ENCODE measurements around the gene TTC3. TPM values are rescaled to one million over a fixed set of nuclear protein-coding genes. Genes with fewer than 3 reads are reported as not detected.
A peak's percentile ranks its signal among the peaks of the same experiment; 100 is the strongest.

The TTC3 gene
- total RNA-seq: 100 to 1,000 TPM; 141 to 142 TPM
- 103 TPM for polyA plus RNA-seq (2013, experiment 1 of 2)
- 100 TPM for polyA plus RNA-seq (2013, experiment 2 of 2)
- 91.7 to 479 (median 346) reads per million in 172 experiments for total RNA-seq

GRCh38 chr21:37072988-37073416 lies at the start of gene TTC3, which contains the start of gene PIGP:
TSS of gene TTC3 (plus strand) at chr21:37073254. CDS start at chr21:37087258, 14,004 bp downstream.
TSS of gene PIGP (minus strand) at chr21:37073071. CDS start at chr21:37072515, 556 bp downstream.
- no peak for TF ChIP-seq CTCF (IDR thresholded peaks at IDR 0.05)
- H3K27me3 ChIP-seq (ENCODE audit: control insufficient read depth in 1 of 2, insufficient read depth in 2 of 2, low read length in 2 of 2): no peaks in the 10 kb centered on the region
- Mint-ChIP-seq H3K27me3 (no peaks in the 10 kb centered on the region), H3K4me1 (ENCODE audit: low read depth) (peaks cover 60% of the 10 kb centered on the region), H3K27ac (peak within 1 kb of the TSS; percentile 94), H3K4me3 (peak within 1 kb of the TSS; percentile 98), H3K9me3 (no peaks in the 10 kb centered on the region), H3K36me3 (ENCODE audit: low read depth) (peaks cover 47% of the 10 kb centered on the region)
- H3K9me3 ChIP-seq (ENCODE audit: control insufficient read depth in 1 of 2, insufficient read depth in 1 of 2, low read length in 2 of 2): no peaks in the 10 kb centered on the region
- intact Hi-C loops (cut with DNase I, micrococcal nuclease): loop anchor here (2.0 to 5.0 kb wide), 6 partner anchors 81 to 489 kb away; partner anchors contain the start of gene HLCS (in 2 of the 2)
- ChIA-PET CTCF (no interaction called here), POLR2A (interaction anchor here (1.4 kb wide), 1 partner anchor 491 kb away, joined by 4 read pairs; no protein-coding TSS in a partner anchor)
- peaks cover 22% of the 10 kb centered on the region for H3K4me1 ChIP-seq (ENCODE audit: insufficient read depth, low read length)
- peak; percentile 92 to 99 (median 95) for DNase-seq
- peak within 1 kb of the TSS; percentile 93 for H3K27ac ChIP-seq (ENCODE audit: low read depth in 1 of 2, low read length in 2 of 2)
- H3K4me3 ChIP-seq (ENCODE audit: low read length): peak within 1 kb of the TSS; percentile 88
- ATAC-seq (ENCODE audit: poor library complexity): peak; percentile 64
- peaks cover 6% of the 10 kb centered on the region for H3K36me3 ChIP-seq (ENCODE audit: insufficient read depth, low read length)

- H3K36me3 Mint-ChIP-seq (ENCODE audit: low read depth): no peaks in the 10 kb centered on the region
- no peaks in the 10 kb centered on the region for H3K27me3 Mint-ChIP-seq
- TF ChIP-seq CTCF (IDR thresholded peaks at IDR 0.05): no peak
- no peaks in the 10 kb centered on the region for H3K9me3 Mint-ChIP-seq
- no peak overlapping the region for H3K4me3 Mint-ChIP-seq
- ChIA-PET POLR2A (no interaction called here), CTCF (no interaction called here)
- no peak for ATAC-seq (ENCODE audit: poor library complexity)
- Histone ChIP-seq H3K9me3 (ENCODE audit: control insufficient read depth in 1 of 2, insufficient read depth in 1 of 2, low read length in 2 of 2) (peaks cover 0 to 4% of the 10 kb centered on the region in 2 experiments), H3K36me3 (ENCODE audit: insufficient read depth, low read length) (no peaks in the 10 kb centered on the region), H3K27me3 (ENCODE audit: control insufficient read depth in 1 of 2, insufficient read depth in 2 of 2, low read length in 2 of 2) (no peaks in the 10 kb centered on the region), H3K4me1 (ENCODE audit: insufficient read depth, low read length) (no peaks in the 10 kb centered on the region), H3K4me3 (ENCODE audit: low read length) (no peak overlapping the region), H3K27ac (ENCODE audit: low read depth in 1 of 2, low read length in 2 of 2) (no peak overlapping the region)
- no peak for DNase-seq
- H3K4me1 Mint-ChIP-seq (ENCODE audit: low read depth): no peaks in the 10 kb centered on the region
- intact Hi-C loops (cut with DNase I, micrococcal nuclease): no loop called here
- H3K27ac Mint-ChIP-seq: no peak overlapping the region
Observed at GRCh38 chr21:37026499-37026898, 46.6 kb upstream of the TTC3 start.

- ChIA-PET POLR2A (no interaction called here), CTCF (no interaction called here)
- Histone ChIP-seq H3K9me3 (ENCODE audit: control insufficient read depth in 1 of 2, insufficient read depth in 1 of 2, low read length in 2 of 2) (no peaks in the 10 kb centered on the region), H3K27ac (ENCODE audit: low read depth in 1 of 2, low read length in 2 of 2) (no peak overlapping the region), H3K4me1 (ENCODE audit: insufficient read depth, low read length) (no peaks in the 10 kb centered on the region), H3K36me3 (ENCODE audit: insufficient read depth, low read length) (no peaks in the 10 kb centered on the region), H3K27me3 (ENCODE audit: control insufficient read depth in 1 of 2, insufficient read depth in 2 of 2, low read length in 2 of 2) (no peaks in the 10 kb centered on the region), H3K4me3 (ENCODE audit: low read length) (no peak overlapping the region)
- Mint-ChIP-seq H3K4me3 (no peak overlapping the region), H3K27ac (no peak overlapping the region), H3K27me3 (no peaks in the 10 kb centered on the region), H3K4me1 (ENCODE audit: low read depth) (no peaks in the 10 kb centered on the region), H3K9me3 (no peaks in the 10 kb centered on the region), H3K36me3 (ENCODE audit: low read depth) (no peaks in the 10 kb centered on the region)
- ATAC-seq (ENCODE audit: poor library complexity) (no peak), DNase-seq (no peak)
- intact Hi-C loops (cut with DNase I, micrococcal nuclease): no loop called here
- no peak for TF ChIP-seq CTCF (IDR thresholded peaks at IDR 0.05)
Observed at GRCh38 chr21:37028570-37028969, 44.5 kb upstream of the TTC3 start.

Measured in CD4-positive, alpha-beta T cell (primary cell).